Lower lobe of right lung (tissue), 2 donors: ENCODE data around the gene TMEM33. TPM values are rescaled to one million over a fixed set of nuclear protein-coding genes. Genes with fewer than 3 reads are reported as not detected.

Experiments
- ATAC-seq, 2 donors: fragments of 200-7000 bp; cut with Tn5 transposase; one replicate each; pipeline ENCODE4 v1.9.1; 2020 to 2022; ENCODE audit warnings: mild to moderate bottlenecking in 2 of 2, moderate library complexity in 2 of 2
- DNase-seq: peaks from one replicate; pipeline ENCODE4 v3.0.0-alpha.2; 2020
- H3K27ac ChIP-seq: fragments of 200-600 bp; one replicate; pipeline ENCODE4 v1.8.0; 2022
- H3K27me3 ChIP-seq: fragments of 200-600 bp; one replicate; pipeline ENCODE4 v1.8.0; 2022; ENCODE audit warnings: low read depth
- H3K36me3 ChIP-seq: fragments of 200-600 bp; one replicate; pipeline ENCODE4 v1.8.0; 2022; ENCODE audit warnings: mild to moderate bottlenecking
- H3K4me1 ChIP-seq: fragments of 200-600 bp; one replicate; pipeline ENCODE4 v1.8.0; 2022
- H3K4me3 ChIP-seq: fragments of 200-600 bp; one replicate; pipeline ENCODE4 v1.8.0; 2022; ENCODE audit warnings: mild to moderate bottlenecking
- H3K9me3 ChIP-seq: fragments of 200-600 bp; one replicate; pipeline ENCODE4 v1.8.0; 2022
- intact Hi-C: fragments of 100-400 bp; cut with DNase I; formaldehyde crosslinking; loops from one replicate; pipeline ENCODE4 v1.11.0; 2022
- total RNA-seq: library from RNA; stranded (reverse); fragmentation: NEBNext Ultra II Directional; extraction: Animal tissue kit (Norgen Biotek cat#: 25700); gene quantifications from one replicate; pipeline ENCODE4 v1.2.1, GENCODE V29; 2021
- TF ChIP-seq, protein P1 (sequence below): fragments of 200-600 bp; IDR thresholded peaks from one replicate; pipeline ENCODE4 v1.8.0; 2022; ENCODE audit warnings: antibody characterized with exemption, mild to moderate bottlenecking
- donor health status: DM: no; HTN: yes; CAD: no; lungs with severe emphysema.

TMEM33 gene
- total RNA-seq, 1 donor from 2014 or later = 73.9 TPM

DNA sequence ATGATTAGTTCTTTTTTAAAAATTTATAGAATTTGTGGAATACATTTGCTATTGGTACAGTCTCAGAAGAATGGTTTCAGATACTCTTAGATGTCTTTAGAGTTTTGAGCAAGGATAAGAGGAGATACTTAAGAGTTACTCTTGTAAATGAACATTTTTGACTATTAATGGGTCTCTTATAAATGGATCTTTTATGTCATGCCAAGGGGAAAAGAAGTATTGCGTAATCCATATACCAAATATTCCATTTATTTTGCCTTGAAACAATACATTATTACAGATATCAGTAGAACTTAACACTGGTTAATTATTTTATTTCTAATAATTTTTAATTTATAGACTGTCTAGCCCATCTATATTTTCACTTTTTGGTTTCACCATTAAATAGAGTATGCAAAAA, 29.2 kb downstream of the TMEM33 start:
- no peak for ATAC-seq
- no peak for DNase-seq
- Histone ChIP-seq H3K27me3 (no peaks in the 10 kb centered on the region), H3K4me3 (no peak overlapping the region), H3K27ac (no peak overlapping the region), H3K4me1 (no peaks in the 10 kb centered on the region), H3K36me3 (no peaks in the 10 kb centered on the region), H3K9me3 (no peaks in the 10 kb centered on the region)
- intact Hi-C loops = no loop called here
- TF ChIP-seq, protein P1, sequence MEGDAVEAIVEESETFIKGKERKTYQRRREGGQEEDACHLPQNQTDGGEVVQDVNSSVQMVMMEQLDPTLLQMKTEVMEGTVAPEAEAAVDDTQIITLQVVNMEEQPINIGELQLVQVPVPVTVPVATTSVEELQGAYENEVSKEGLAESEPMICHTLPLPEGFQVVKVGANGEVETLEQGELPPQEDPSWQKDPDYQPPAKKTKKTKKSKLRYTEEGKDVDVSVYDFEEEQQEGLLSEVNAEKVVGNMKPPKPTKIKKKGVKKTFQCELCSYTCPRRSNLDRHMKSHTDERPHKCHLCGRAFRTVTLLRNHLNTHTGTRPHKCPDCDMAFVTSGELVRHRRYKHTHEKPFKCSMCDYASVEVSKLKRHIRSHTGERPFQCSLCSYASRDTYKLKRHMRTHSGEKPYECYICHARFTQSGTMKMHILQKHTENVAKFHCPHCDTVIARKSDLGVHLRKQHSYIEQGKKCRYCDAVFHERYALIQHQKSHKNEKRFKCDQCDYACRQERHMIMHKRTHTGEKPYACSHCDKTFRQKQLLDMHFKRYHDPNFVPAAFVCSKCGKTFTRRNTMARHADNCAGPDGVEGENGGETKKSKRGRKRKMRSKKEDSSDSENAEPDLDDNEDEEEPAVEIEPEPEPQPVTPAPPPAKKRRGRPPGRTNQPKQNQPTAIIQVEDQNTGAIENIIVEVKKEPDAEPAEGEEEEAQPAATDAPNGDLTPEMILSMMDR = no peak

DNA sequence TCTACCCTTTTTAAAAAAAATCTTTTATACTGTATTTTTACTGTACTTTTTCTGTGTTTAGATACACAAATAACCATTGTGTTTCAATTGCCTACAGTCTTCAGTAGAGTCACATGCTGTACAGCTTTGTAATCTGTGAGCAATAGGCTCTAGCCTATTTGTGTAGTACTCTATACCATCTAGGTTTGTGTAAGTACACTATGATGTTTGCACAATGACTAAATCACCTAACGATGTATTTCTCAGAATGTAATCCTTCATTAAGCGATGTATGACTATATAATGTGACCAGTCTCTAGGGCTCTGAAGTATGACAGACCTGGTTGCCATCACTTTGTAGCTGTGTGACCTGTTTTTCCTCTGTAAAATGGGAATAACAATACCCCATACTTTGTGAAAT, 32.2 kb downstream of the TMEM33 start:
- no peak overlapping the region for H3K27ac ChIP-seq
- intact Hi-C loops = no loop called here
- no peaks in the 10 kb centered on the region for H3K36me3 ChIP-seq
- no peak for ATAC-seq
- no peaks in the 10 kb centered on the region for H3K4me1 ChIP-seq
- no peak for DNase-seq
- TF ChIP-seq, protein P1 = no peak
- no peak overlapping the region for H3K4me3 ChIP-seq
- no peaks in the 10 kb centered on the region for H3K9me3 ChIP-seq
- H3K27me3 ChIP-seq = no peaks in the 10 kb centered on the region

DNA sequence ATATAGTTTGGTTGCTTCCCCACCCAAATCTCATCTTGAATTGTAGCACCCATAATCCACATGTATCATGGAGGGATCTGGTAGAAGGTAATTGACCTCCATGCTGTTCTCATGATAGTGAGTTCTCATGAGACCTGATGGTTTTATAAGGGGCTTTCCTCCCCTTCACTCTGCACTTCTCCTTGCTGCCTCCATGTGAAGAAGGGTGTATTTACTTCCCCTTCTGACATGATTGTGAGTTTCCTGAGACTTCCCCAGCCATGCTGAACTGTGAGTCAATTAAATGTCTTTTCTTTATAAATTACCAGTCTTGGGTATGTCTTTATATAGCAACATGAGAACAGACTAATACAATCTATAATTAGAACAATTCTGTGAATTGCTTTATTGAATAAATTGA, 34.4 kb downstream of the TMEM33 start:
- no peak overlapping the region for H3K4me3 ChIP-seq
- TF ChIP-seq, protein P1 = no peak
- H3K9me3 ChIP-seq = no peaks in the 10 kb centered on the region
- no peaks in the 10 kb centered on the region for H3K36me3 ChIP-seq
- no peak for ATAC-seq
- no peaks in the 10 kb centered on the region for H3K4me1 ChIP-seq
- intact Hi-C loops = no loop called here
- H3K27ac ChIP-seq = no peak overlapping the region
- no peak for DNase-seq
- no peaks in the 10 kb centered on the region for H3K27me3 ChIP-seq

DNA sequence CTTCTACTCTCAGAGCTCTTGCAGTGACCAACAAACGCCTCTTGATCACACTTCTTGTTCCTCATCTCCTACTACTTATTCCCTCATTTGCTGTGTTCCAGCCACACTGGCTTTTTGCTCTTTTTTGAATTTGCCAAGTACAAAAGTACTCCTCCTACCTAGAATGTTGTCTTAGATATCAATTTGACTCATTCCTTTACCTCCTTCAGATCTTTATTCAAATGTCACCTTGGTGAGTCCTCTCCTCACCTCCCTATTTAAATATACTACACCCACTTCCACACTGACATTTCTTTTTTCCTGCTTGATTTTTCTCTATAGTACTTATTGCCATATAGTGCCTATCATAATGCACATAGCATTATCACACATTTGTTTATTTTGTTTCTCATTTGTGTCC, 40.1 kb downstream of the TMEM33 start:
- Histone ChIP-seq H3K27ac (no peak overlapping the region), H3K36me3 (no peaks in the 10 kb centered on the region), H3K4me3 (no peak overlapping the region), H3K4me1 (no peaks in the 10 kb centered on the region), H3K27me3 (no peaks in the 10 kb centered on the region), H3K9me3 (no peaks in the 10 kb centered on the region)
- intact Hi-C loops = no loop called here
- ATAC-seq (no peak), DNase-seq (no peak)
- TF ChIP-seq, protein P1 = no peak

DNA sequence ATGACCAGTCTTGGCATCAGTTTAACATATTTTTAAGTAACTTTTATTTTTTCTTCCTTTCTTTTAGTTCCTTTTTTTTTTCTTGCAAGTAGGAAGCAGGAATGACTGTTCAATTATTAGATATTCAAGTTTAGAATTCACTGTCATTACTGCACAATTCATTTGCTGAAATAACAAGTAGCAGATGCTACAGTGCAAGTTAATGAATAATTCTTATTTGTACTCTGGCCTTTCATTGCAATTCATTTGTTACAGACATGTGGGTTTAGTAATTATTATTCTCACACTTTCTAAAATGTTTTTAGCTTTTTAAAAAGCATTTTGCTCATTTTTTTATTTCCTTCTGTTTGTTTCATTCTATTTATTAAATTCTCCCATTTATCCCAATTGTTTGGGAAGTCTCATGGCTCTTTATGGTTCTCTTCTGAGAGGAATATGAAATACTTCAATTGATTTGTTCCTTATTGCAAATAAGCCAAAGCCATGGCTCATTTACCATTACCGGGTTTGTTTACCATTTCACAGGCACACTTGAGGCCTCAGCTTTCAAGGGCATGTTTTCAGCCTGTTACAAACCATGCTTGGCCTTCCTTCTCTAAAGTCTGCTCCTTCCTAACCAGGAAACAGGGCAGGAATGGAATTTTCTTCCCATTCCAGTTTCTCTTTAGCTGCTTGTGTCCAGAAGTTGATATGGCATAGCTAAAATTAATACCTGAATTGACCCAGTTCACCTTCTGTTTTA, 41.7 kb downstream of the TMEM33 start:
- intact Hi-C loops = no loop called here
- Histone ChIP-seq H3K36me3 (no peaks in the 10 kb centered on the region), H3K4me3 (no peak overlapping the region), H3K4me1 (no peaks in the 10 kb centered on the region), H3K9me3 (no peaks in the 10 kb centered on the region), H3K27me3 (no peaks in the 10 kb centered on the region), H3K27ac (no peak overlapping the region)
- ATAC-seq (no peak), DNase-seq (no peak)
- TF ChIP-seq, protein P1 = no peak
